SK-N-SH (cell line): Measurements from ENCODE around the gene EDEM2.

Source experiments
- EP300 ChIP-seq, 2 experiments: IDR thresholded peaks; 2 replicates each; pipeline versions ENCODE4 v1.4.0 to v1.6.1; 2012; ENCODE audit warnings: borderline replicate concordance in 1 of 2, low read depth in 1 of 2, low read length in 1 of 2
- FOSL2 ChIP-seq: IDR thresholded peaks from 2 replicates; pipeline ENCODE4 v1.4.0; 2012; ENCODE audit warnings: low read depth, mild to moderate bottlenecking, moderate library complexity, borderline replicate concordance
- FOXJ3 ChIP-seq: sonication (generic); formaldehyde crosslinking; IDR thresholded peaks from 2 replicates; pipeline ENCODE4 v1.5.1; 2020; ENCODE audit warnings: mild to moderate bottlenecking, missing genetic modification reagents
- FOXM1 ChIP-seq: IDR thresholded peaks from 2 replicates; pipeline ENCODE4 v1.4.0; 2012; ENCODE audit warnings: low read depth, mild to moderate bottlenecking
- GABPA ChIP-seq: IDR thresholded peaks from 2 replicates; pipeline ENCODE4 v1.4.0; 2012; ENCODE audit warnings: low read depth, mild to moderate bottlenecking
- RCOR1 ChIP-seq: fragments of 150-350 bp; IDR thresholded peaks from 2 replicates; pipeline ENCODE4 v1.6.1; 2017; ENCODE audit warnings: antibody characterized with exemption, low read length
- REST ChIP-seq: IDR thresholded peaks from 2 replicates; pipeline ENCODE4 v1.6.1; 2012; ENCODE audit warnings: mild to moderate bottlenecking, low read depth, low read length, moderate library complexity
- TCF12 ChIP-seq: IDR thresholded peaks from 2 replicates; pipeline ENCODE4 v1.4.0; 2012
- YY1 ChIP-seq: IDR thresholded peaks from 2 replicates; pipeline ENCODE4 v1.4.0; 2012; ENCODE audit warnings: low read depth, mild to moderate bottlenecking
- TF ChIP-seq, protein P1 (sequence below): fragments of 200-600 bp; sonication (generic); IDR thresholded peaks from 2 replicates; pipeline ENCODE4 v1.6.1; 2017; ENCODE audit warnings: antibody characterized with exemption, mild to moderate bottlenecking, moderate library complexity

DNA sequence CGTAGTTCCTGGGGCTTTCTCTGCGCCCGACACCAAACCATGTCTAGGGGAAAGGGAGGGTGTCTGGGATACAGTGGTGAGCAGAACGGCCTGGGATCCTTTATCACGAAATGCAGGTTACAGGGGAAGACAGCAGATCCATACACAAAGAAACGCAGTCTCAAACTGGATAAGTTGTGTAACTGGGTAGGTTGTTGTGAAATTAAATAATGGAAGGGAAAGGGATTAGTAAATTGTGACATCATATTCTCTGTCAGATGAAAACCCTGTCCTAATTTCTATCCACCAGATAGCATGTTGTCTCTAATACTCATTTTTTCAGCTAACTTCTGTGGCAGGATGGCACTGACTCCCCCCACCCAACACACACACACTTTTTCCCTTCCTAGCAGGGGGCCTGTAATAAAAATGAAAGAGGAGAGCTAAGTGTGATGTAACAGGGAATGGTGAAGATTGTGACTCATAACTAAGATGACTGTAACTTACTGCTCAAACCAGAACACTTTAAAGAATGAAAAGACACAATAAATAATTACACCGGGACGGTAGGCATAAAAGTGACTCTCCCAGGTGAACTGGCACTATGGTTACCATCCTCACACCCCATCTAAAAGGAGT is 53.8 kb downstream of the EDEM2 start:
- TF ChIP-seq GABPA (no peak), YY1 (no peak), EP300 (IDR thresholded peaks at IDR 0.05; ENCODE audit: borderline replicate concordance in 1 of 2, low read depth in 1 of 2, low read length in 1 of 2) (no peak), FOSL2 (peak; percentile 66; the same call in 1 of the 2 replicates), TCF12 (no peak; the same call in 1 of the 2 replicates), REST (no peak), FOXJ3 (no peak), FOXM1 (no peak), RCOR1 (no peak)
- TF ChIP-seq, protein P1, sequence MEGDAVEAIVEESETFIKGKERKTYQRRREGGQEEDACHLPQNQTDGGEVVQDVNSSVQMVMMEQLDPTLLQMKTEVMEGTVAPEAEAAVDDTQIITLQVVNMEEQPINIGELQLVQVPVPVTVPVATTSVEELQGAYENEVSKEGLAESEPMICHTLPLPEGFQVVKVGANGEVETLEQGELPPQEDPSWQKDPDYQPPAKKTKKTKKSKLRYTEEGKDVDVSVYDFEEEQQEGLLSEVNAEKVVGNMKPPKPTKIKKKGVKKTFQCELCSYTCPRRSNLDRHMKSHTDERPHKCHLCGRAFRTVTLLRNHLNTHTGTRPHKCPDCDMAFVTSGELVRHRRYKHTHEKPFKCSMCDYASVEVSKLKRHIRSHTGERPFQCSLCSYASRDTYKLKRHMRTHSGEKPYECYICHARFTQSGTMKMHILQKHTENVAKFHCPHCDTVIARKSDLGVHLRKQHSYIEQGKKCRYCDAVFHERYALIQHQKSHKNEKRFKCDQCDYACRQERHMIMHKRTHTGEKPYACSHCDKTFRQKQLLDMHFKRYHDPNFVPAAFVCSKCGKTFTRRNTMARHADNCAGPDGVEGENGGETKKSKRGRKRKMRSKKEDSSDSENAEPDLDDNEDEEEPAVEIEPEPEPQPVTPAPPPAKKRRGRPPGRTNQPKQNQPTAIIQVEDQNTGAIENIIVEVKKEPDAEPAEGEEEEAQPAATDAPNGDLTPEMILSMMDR = no peak
